ENCODE results near the gene AVP.
"Not testable (repeated sequence)": the region's sequence is repeated elsewhere in the genome, so short reads cannot be mapped to it uniquely, and the experiment has no call there.

AVP gene, protein sequence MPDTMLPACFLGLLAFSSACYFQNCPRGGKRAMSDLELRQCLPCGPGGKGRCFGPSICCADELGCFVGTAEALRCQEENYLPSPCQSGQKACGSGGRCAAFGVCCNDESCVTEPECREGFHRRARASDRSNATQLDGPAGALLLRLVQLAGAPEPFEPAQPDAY

DNA sequence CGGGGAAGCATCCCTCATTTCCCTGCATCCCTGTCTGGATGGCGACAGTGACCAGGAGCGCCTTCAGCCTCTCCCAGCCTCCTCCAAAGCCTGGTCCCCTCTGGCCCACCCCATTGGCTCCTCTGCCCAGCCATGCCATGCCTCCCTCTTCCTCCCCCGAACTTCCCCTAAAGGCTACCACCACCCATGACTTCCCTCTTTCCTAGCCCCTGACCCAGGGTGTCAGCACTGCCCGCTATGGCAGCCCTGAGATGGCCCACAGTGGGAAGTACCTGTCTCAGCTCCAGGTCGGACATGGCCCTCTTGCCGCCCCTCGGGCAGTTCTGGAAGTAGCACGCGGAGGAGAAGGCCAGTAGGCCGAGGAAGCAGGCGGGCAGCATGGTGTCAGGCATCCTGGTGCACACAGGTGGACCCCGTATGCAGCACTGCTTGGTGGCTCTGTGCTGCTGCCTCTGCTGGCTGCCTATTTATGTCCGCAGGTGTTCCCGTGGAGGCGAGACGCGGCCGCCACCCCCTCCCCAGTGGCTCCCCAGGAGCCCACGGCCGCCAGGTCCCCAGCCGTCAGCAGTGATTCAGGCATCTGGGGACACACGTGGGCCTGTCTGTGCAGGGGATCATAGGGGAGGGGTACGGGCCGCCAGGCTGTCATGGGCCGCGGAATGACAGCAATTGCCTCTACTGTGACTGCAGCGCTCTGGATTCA lies at the start of gene AVP:
AVP (minus strand) TSS at position 442 of the 703 bp plus-strand sequence; CDS start at position 392, 50 bp downstream.
- no peak for DNase-seq (ENCODE audit: low spot score)

DNA sequence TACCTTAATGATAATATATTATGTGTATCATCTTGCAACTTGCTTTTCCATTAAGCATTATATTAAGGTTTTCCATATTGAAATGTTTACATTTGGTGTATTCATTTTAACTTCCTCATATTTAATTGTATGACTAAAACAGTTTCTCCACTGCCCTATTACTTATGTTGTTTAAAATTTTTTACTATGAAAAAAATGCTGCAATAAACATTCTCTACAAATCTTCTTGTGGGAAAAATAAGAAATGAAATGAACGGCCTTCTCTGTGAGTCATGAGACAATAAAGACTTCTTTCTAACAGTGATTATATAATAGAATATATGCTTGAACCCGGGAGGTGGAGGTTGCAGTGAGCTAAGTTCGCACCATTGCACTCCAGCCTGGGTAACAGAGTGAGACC lies 49.6 kb upstream of the AVP start:
- DNase-seq (ENCODE audit: low spot score): no peak

DNA sequence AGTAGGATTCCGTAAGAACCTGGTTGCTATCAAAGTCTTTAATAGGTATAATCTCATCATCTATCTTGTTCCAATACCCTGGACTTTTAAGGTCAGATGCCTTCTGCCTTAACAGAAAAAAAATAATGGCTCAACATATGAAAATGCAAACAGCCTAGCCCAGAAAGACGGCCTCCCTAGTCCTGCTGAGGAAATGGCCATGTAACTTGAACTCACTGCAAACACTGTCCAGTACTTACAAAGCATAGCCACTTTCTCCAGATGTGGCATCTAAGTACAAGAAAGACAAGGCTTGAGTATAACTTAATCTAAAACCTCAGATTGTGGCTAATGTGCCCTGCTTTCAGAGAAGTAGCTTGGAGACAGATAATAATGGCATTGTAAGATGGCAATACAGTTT lies 48.6 kb upstream of the AVP start:
- DNase-seq (ENCODE audit: low spot score): no peak

DNA sequence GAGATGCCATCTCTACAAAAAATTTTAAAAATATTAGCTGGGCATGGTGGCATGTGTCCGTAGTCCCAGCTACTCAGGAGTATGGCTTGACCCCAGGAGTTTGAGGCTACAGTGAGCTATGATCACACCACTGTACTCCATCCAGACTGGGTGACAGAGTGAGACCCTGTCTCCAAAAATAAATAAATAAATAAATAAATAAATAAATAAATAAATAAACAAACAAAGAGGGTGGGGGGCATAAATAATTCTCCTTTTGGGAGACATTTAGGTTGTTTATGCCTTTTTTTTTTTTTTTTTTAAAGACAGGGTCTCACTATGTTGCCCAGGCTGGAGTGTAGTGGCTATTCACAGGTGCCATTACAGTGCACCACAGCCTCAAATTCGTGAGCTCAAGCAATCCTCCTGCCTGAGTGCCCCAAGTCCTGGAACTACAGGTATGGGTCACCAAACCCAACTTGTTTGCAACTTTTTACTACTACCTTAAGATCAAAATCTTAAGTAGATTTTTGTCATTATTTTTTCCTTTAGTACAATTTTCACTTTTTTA lies 45.6 kb upstream of the AVP start:
- DNase-seq (ENCODE audit: low spot score): no peak

DNA sequence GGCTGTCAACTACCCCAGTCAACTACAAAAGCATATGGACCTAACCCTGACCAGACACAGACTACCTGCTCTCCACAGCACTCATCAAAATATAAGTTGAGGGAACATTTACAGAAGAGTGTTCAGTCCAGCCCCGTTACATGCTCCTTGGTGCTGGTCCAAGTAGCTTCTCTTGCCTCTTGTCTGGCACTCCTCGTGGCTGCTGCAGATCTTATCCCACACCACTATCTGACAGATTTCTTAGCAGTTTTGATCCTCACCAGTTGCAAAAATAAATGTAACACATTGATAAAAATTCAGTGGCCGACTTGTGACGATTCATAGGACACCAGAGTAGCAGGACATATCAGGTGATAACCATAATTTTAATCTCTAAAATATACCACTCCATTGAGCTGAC lies 44.6 kb upstream of the AVP start:
- no peak for DNase-seq (ENCODE audit: low spot score)

DNA sequence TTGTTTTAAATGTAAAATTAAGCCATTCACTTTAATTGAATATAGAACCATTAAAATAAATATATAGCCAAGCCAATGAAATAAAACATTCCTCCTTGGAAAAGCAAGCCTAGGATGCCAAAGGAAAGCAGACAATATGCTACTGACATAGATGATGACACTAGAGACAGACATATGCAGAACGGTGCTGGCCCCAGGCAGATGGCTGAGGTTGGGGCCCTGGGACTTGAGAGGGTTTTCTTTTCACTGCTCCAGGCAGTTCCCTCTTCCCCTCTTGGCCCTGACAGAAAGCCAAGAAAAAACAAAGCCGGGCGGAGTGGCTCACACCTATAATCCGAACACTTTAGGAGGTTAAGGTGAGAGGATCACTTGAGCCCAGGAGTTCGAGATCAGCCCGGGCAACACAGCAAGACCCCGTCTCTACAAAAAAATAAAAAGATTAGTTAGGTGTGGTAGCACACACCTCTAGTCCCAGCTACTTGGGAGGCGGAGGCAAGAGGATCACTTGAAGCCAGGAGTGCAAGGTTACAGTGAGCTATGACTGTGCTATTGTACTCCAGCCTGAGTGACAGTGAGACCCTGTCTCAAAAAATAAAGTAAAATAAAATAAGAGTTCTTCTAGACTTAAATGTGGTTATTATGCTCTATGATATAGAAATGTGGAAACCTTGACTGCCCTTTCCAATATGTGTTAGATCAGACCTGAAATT lies 43.9 kb upstream of the AVP start:
- no peak for DNase-seq (ENCODE audit: low spot score)

DNA sequence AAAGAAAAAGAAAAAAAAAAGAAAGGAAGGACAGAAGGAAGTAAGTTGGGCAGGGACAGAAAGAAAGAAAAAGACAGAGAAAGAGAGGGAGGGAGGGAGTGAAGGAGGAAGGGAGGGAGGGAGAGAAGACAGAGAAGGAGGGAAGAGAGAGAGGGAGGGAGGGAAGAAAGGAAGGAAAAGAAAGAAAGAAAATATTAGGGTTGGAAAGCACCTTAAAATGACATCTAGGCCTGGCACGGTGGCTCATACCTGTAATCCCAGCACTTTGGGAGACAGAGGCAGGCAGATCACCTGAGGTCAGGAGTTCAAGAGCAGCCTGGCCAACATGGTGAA lies 42.0 kb upstream of the AVP start:
- DNase-seq (ENCODE audit: low spot score): no peak

DNA sequence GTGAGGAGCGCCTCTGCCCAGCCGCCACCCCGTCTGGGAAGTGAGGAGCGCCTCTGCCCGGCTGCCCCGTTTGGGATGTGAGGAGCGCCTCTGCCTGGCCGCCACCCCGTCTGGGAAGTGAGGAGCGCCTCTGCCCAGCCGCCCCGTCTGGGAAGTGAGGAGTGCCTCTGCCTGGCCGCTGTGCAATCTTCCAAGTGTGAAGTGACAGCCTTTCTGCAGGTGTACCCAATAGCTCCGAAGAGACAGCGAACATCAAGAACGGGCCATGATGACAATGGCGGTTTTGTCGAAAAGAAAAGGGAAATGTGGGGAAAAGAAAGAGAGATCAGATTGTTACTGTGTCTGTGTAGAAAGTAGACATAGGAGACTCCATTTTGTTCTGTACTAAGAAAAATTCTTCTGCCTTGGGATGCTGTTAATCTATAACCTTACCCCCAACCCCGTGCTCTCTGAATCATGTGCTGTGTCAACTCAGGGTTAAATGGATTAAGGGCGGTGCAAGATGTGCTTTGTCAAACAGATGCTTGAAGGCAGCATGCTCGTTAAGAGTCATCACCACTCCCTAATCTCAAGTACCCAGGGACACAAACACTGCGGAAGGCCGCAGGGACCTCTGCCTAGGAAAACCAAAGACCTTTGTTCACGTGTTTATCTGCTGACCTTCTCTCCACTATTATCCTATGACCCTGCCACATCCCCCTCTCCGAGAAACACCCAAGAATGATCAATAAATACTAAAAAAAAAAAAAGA lies 41.4 kb upstream of the AVP start:
- not testable (repeated sequence) for DNase-seq (ENCODE audit: low spot score)

DNA sequence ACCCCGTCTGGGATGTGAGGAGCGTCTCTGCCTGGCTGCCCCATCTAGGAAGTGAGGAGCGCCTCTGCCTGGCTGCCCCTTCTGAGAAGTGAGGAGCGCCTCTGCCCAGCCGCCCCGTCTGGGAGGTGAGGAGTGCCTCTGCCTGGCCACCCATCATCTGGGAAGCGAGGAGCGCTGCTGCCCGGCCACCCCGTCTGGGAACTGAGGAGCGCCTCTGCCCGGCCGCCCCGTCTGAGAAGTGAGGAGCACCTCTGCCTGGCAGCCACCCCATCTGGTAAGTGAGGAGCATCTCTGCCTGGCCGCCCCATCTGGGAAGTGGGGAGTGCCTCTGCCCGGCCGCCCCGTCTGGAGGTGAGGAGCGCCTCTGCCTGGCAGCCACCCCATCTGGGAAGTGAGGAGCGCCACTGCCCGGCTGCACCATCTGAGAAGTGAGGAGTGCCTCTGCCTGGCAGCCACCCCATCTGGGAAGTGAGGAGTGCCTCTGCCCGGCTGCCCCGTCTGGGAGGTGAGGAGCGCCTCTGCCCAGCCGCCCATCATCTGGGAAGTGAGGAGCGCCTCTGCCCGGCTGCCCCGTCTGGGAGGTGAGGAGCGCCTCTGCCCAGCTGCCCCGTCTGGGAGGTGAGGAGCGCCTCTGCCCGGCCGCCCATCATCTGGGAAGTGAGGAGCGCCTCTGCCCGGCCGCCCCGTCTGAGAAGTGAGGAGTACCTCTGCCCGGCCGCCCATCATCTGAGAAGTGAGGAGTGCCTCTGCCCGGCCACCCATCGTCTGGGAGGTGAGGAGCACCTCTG lies 40.4 kb upstream of the AVP start:
- not testable (repeated sequence) for DNase-seq (ENCODE audit: low spot score)

DNA sequence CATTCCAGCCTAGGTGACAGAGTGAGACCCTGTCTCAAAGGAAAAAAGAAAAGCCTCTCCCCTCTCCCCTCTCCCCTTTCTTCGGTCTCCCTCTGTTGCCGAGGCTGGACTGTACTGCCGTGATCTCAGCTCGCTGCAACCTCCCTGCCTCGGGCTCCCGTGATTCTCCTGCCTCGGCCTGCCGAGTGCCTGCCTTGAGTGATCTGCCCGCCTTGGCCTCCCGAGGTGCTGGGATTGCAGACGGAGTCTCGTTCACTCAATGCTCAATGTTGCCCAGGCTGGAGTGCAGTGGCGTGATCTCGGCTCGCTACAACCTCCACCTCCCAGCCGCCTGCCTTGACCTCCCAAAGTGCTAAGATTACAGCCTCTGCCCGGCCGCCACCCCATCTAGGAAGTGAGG lies 39.6 kb upstream of the AVP start:
- DNase-seq (ENCODE audit: low spot score): not testable (repeated sequence)

DNA sequence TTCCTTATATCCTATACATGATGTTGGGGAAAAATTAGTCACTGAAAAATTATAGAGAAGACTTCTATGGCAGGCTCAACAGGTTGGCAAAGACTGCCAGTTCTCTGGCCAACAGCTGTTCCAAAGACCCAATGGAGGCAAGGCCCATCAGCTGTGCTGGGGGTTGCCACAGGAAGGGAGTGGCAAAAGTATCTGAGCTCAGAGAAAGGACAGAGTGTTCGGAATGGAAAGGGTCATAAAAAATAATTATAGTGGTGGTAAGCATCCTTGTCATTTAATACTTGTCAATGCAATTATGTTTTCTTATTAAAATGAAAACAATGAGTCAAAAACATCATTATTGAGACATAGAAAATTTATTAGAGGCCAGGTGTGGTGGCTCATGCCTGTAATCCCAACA lies 39.0 kb upstream of the AVP start:
- no peak for DNase-seq (ENCODE audit: low spot score)

DNA sequence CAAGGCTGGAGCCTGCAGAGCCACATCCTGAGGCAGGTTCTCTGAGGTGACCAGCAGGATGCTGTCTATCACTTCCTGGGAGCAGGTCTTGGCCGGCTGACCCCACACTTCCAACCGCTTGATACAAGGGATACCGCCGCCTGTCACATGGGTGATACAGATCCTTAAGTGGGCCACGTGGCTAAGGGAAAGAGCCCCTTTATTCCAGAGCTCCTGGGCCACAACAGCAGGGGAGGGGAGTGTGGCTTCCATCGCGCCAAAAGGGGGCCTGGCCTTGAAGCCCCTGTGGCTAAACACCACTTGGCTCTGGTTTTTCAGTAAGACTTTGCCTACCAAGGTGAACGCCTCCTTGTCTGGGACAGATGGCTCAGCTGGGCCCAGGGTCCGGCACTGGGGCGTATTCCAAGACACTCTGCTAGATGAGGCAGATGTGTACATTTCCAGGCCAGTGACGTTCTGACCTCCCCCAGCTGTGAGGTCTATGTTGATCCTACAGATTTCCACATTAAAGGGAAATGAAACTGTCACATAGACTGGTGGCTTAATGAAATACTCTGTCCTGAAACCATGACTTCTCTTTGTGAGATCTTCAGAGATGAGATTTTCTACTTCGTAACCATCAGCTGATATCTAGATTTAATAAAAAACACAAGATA lies 37.6 kb upstream of the AVP start:
- DNase-seq (ENCODE audit: low spot score): no peak

DNA sequence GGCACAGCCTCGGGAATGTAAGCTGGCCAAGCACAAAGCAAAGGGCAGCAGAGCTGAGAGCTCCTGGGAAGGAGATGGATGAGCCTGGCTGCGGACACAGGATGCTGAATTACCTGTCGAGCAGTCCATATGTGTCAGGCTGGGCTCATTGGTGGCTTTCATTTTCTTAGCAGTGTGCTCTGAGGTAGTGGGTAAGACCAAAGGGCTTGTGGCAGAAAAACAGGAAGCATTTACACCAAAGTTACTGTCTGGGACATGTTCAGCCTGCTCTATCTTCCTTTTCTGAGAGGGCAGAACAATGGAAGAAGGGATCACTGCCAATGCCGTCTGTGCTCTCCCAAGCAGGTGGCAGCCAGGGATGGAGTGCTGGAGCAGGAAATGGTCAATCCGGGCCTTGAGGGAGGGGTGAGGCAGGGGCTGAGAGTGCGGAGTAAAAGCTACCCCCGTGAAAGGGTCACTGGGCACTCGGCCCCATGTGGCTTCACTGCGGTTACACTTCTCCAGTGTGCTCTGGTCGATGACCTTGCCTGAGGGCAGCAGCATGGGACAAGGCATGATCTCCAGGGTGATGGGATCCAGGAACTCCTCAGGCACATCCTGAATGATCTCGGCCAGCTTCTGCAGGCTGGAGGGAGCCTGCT lies 36.9 kb upstream of the AVP start:
- DNase-seq (ENCODE audit: low spot score): no peak

DNA sequence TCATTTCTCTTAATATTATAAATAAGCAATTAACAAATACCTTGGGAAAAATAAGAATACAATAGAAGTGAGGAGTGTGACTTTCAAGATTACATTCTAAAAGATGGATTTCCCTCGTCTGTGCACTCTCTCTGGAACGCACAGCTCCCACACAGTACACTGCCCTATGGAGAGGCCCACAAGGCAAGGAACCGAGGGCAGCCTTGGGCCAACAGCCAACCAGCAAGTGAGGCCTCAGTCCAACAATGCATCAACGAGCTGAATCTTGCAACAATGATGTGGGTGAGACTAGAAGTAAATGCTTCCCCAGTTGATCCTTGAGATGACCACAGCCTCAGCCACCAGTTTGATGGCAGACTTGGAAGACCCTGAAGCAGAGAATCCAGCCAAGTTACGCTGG lies 34.5 kb upstream of the AVP start:
- DNase-seq (ENCODE audit: low spot score): no peak

DNA sequence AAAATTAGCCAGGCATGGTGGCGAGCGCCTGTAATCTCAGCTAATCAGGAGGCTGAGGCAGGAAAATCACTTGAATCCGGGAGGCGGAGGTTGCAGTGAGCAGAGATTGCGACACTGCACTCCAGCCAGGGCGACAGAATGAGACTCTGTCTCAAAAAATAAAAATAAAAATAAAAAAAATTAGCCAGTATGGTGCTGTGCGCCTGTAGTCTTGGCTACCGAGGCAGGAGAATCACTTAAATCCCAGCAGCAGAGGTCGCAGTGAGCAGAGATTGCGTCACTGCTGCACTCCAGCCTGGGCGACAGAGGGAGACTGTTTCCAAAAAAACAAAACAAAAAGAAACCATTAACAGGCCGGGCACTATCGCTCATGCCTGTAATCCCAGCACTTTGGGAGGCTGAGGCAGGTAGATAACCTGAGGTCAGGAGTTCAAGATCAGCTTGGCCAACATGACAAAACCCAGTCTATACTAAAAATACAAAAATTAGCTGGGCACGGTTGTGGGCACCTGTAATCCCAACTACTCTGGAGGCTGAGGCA lies 33.4 kb upstream of the AVP start:
- peak; percentile 73 for DNase-seq (ENCODE audit: low spot score)

DNA sequence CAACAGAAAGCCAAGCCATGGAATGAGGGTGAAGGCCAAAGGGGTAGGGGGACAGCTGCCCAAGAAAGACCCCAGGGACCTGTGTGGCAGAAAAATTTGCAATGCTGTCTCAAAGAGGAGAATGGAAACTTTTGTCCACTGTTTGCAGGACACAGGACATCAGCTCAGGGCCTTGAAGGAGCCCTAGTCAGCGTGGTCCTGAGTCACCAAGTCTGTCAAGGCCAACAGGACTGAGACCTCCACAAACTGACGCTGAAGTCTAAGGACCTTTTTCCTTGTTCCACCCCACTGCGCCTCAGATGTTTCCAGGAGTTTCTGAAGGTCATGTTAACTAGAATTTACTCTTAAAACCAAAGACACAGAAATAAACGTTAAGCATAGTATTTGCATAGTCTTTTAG lies 31.8 kb upstream of the AVP start:
- no peak for DNase-seq (ENCODE audit: low spot score)

DNA sequence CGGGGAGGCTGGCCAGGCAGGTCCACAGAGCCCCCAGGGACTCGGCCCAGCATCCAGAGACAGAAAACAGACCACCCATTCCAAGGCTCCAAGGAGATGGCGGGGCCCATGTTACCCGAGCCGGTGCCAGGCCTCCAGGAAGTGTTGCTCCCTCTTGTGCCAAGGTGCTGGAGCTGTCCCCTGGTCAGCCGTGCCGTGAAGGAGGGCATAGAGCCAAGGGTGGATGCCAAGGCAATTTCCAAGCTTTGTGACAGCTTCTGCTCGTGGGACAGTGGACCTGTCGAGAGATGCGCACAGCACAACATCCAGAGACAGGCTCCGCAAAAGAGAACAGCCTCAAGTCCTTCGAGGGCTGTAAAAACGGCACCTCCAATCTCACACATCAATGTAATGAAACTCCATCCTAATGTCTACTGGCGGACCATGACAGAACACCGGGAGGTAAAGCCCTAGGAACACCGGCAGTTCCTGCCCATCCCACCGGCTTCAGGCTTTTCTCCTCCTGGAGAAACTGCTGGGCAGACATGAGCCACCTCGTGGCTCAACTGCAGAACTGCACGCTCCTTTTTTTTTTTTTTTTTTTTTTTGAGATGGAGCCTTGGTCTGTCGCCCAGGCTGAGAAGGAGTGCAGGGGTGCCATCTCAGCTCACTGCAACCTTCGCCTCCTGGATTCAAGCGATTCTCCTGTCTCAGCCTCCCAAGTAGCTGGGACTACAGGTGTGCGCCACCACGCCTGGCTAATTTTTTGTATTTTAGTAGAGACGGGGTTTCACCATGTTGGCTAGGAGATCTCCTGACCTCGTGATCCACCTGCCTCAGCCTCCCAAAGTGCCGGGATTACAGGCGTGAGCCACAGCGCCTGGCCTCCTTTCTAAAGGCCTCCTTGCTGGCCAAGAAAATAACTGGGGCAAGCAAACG lies 30.9 kb upstream of the AVP start:
- DNase-seq (ENCODE audit: low spot score): peak; percentile 24

DNA sequence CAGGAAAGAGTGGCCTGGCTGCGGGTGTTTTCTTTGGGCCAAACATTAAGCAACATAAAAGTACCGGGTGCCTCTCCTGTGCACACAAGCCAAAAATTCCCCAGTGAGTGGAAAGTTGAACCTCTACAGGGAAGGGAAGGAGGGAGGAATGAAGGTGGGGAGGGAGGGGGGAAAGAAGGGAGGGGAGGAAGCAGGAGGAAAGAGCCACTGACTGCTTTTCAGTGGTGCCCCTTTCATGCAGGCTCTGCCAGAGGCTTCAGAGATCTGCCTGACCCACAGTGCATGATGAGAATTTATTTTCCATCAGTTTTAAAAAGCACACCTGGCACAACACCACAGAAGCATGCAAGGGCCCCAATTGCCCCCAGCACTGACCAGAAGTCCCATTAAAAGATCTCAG lies 27.5 kb upstream of the AVP start:
- DNase-seq (ENCODE audit: low spot score): no peak

DNA sequence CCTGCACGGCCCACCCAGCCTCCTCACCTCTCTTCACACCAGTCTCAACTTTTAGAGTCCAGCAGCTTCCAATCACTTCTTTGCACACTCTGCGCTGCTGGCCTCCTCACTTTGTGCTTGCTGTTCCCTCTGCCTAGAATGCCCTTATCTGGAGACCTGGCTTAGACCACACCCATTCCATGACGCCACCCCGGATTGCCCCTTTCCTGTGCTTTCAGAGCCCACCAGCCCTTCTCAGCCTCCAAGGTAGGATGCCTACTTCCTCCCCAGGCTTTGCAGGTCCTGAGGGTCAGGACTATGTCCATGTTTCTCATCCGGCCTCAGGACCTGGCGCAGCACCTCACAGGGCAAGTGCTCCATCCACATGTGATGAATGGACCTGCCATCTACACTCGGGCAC lies 27.0 kb upstream of the AVP start:
- DNase-seq (ENCODE audit: low spot score): no peak

All from pons (tissue), 1 donor.